HepG2 (cell line): ENCODE data around the gene AGER. TPM values are rescaled to one million over a fixed set of nuclear protein-coding genes. Genes with fewer than 3 reads are reported as not detected.

Source experiments
- ATAC-seq: fragments of 200-7000 bp; cut with Tn5 transposase; 3 replicates; pipeline ENCODE4 v1.9.1; 2020; ENCODE audit warnings: mild to moderate bottlenecking, moderate library complexity
- BruUV-seq: library from RNA; stranded (reverse); fragments of 400-500 nt; replicated peaks from 2 replicates; lab custom pipeline; 2021; lab: Mats Ljungman, UMichigan
- CTCF ChIA-PET: fragments of 300-600 bp; formaldehyde crosslinking; extraction: SDS; loops from one replicate; lab custom pipeline; 2021; ENCODE audit warnings: low total read pairs, inconsistent platforms, low intra/inter-chr PET ratio; lab: Yijun Ruan, JAX
- POLR2A ChIA-PET: fragments of 350-600 bp; sonication (Branson Sonifier 250); formaldehyde crosslinking; loops from one replicate; lab custom pipeline; 2020; ENCODE audit warnings: antibody characterized with exemption, inconsistent platforms; lab: Yijun Ruan, JAX
- DNase-seq: peaks from one replicate; pipeline ENCODE4 v3.0.0-alpha.2; 2015; ENCODE audit warnings: low spot score
- FAIRE-seq: peaks from 3 replicates; lab custom pipeline; 2011; peaks lifted over from hg19 to GRCh38; lab: Jason Lieb, UNC
- H2AFZ ChIP-seq: one replicate; pipeline ENCODE4 v1.6.1; 2011; ENCODE audit warnings: low read length, inconsistent platforms
- H3K27ac ChIP-seq: fragments of 300-600 bp; 3 replicates; pipeline ENCODE4 v1.8.0; 2011; ENCODE audit warnings: mixed run types, mild to moderate bottlenecking, mixed read lengths, low read length, inconsistent platforms; ENCODE audit not compliant: insufficient read depth; ENCODE audit errors: extremely low read length
- H3K27me3 ChIP-seq, 2 experiments: fragments of 200-600 bp in 1 of 2; 2 replicates in 1 of 2; 3 replicates in 1 of 2; pipeline versions ENCODE4 v1.6.0 to v1.8.0; 2011; ENCODE audit warnings: low read length in 2 of 2, mild to moderate bottlenecking in 2 of 2, moderate library complexity in 2 of 2, inconsistent platforms in 1 of 2; ENCODE audit not compliant: insufficient read depth in 2 of 2, control insufficient read depth in 1 of 2
- H3K36me3 ChIP-seq, 2 experiments: fragments of 200-600 bp in 1 of 2; replicated peaks in 1 of 2; 2 replicates in 1 of 2; 3 replicates in 1 of 2; pipeline versions ENCODE4 v1.5.1 to v1.8.0; 2011; ENCODE audit warnings: low read length in 2 of 2, inconsistent platforms in 1 of 2; ENCODE audit not compliant: insufficient read depth in 2 of 2, control insufficient read depth in 1 of 2
- H3K4me1 ChIP-seq: 2 replicates; pipeline ENCODE4 v1.5.1; 2012; ENCODE audit warnings: low read length, inconsistent platforms; ENCODE audit not compliant: insufficient read depth
- H3K4me2 ChIP-seq: 2 replicates; pipeline ENCODE4 v1.6.0; 2011; ENCODE audit warnings: low read depth, low read length, inconsistent platforms
- H3K4me3 ChIP-seq, 3 experiments: fragments of 200-600 bp in 1 of 3; sonication (generic), shearing (Covaris generic) in 1 of 3; replicated peaks in 1 of 3; 2 replicates each; pipeline ENCODE4 v1.5.1; 2011 to 2016; ENCODE audit warnings: low read length in 3 of 3, inconsistent platforms in 2 of 3, low read depth in 2 of 3, mild to moderate bottlenecking in 2 of 3, control low read depth in 1 of 3, mixed read lengths in 1 of 3; ENCODE audit not compliant: insufficient read depth in 1 of 3
- H3K79me2 ChIP-seq: one replicate; pipeline ENCODE4 v1.6.1; 2011; ENCODE audit warnings: low read length, inconsistent platforms; ENCODE audit not compliant: insufficient read depth
- H3K9ac ChIP-seq: 2 replicates; pipeline ENCODE4 v1.6.0; 2011; ENCODE audit warnings: mild to moderate bottlenecking, low read depth, low read length, inconsistent platforms; ENCODE audit not compliant: insufficient read depth
- H3K9me3 ChIP-seq: 2 replicates; pipeline ENCODE4 v1.5.1; 2012; ENCODE audit warnings: mild to moderate bottlenecking, low read length
- H4K20me1 ChIP-seq: 2 replicates; pipeline ENCODE4 v1.6.0; 2011; ENCODE audit warnings: inconsistent platforms, mild to moderate bottlenecking, low read length, moderate library complexity; ENCODE audit not compliant: insufficient read depth
- CBFB ChIP-seq: sonication (generic); formaldehyde crosslinking; IDR thresholded peaks from 2 replicates; pipeline ENCODE4 v1.4.0; 2020; ENCODE audit warnings: missing genetic modification reagents
- EP300 ChIP-seq, 3 experiments: sonication (generic) in 1 of 3; formaldehyde crosslinking in 1 of 3; IDR thresholded peaks; 2 replicates each; pipeline versions ENCODE4 v1.5.1 to v1.6.1; 2011 to 2020; ENCODE audit warnings: low read depth in 2 of 3, low read length in 2 of 3, borderline replicate concordance in 1 of 3, improper control_type of control experiment in 1 of 3, mild to moderate bottlenecking in 1 of 3, missing genetic modification reagents in 1 of 3, moderate library complexity in 1 of 3
- GABPB1 ChIP-seq: IDR thresholded peaks from 2 replicates; pipeline ENCODE4 v1.6.1; 2016; ENCODE audit warnings: mild to moderate bottlenecking, missing genetic modification reagents, moderate library complexity, missing compliant biosample characterization
- MAX ChIP-seq: IDR thresholded peaks from 2 replicates; pipeline ENCODE4 v1.6.1; 2012; ENCODE audit warnings: inconsistent platforms
- MED8 ChIP-seq: sonication (generic); formaldehyde crosslinking; IDR thresholded peaks from 2 replicates; pipeline ENCODE4 v1.8.1; 2023; ENCODE audit warnings: mild to moderate bottlenecking, missing genetic modification reagents; ENCODE audit not compliant: insufficient replicate concordance
- MTF1 ChIP-seq: sonication (generic); formaldehyde crosslinking; IDR thresholded peaks from 2 replicates; pipeline ENCODE4 v1.5.0; 2020; ENCODE audit warnings: missing genetic modification reagents
- NFYC ChIP-seq: IDR thresholded peaks from 2 replicates; pipeline ENCODE4 v1.6.1; 2016; ENCODE audit warnings: missing genetic modification reagents, missing compliant biosample characterization
- NPAS2 ChIP-seq: sonication (generic); formaldehyde crosslinking; IDR thresholded peaks from 2 replicates; pipeline ENCODE4 v1.8.0; 2022; ENCODE audit warnings: mild to moderate bottlenecking, missing genetic modification reagents, borderline replicate concordance
- STAG1 ChIP-seq: sonication (generic); formaldehyde crosslinking; IDR thresholded peaks from 2 replicates; pipeline ENCODE4 v1.4.0; 2020; ENCODE audit warnings: missing genetic modification reagents
- THAP7 ChIP-seq: sonication (generic); formaldehyde crosslinking; IDR thresholded peaks from 2 replicates; pipeline ENCODE4 v1.8.1; 2023; ENCODE audit warnings: mild to moderate bottlenecking, missing genetic modification reagents
- ZNF205 ChIP-seq: IDR thresholded peaks from 2 replicates; pipeline ENCODE4 v1.6.1; 2018; ENCODE audit warnings: missing biosample characterization, missing genetic modification reagents
- ZNF263 ChIP-seq: sonication (generic); formaldehyde crosslinking; IDR thresholded peaks from 2 replicates; pipeline ENCODE4 v1.4.0; 2020; ENCODE audit warnings: missing genetic modification reagents
- ZNF703 ChIP-seq: sonication (generic); formaldehyde crosslinking; IDR thresholded peaks from 2 replicates; pipeline ENCODE4 v1.5.1; 2020; ENCODE audit warnings: missing genetic modification reagents, mild to moderate bottlenecking, moderate library complexity, borderline replicate concordance
- ZSCAN29 ChIP-seq: sonication (generic); formaldehyde crosslinking; conservative IDR thresholded peaks from 2 replicates; pipeline ENCODE4 v1.4.0; 2020; ENCODE audit warnings: mild to moderate bottlenecking, missing genetic modification reagents
- WGBS: methylation state at CpG from one replicate; pipeline ENCODE4 v1.1.6; 2017; ENCODE audit warnings: low lambda C conversion rate; 5-methylcytosine and 5-hydroxymethylcytosine counted together
- in situ Hi-C: cut with HindIII; loops from 2 replicates; pipeline ENCODE4 v1.10.0; 2017; ENCODE audit warnings: low pct_unique_long_range_greater_than_20kb; ENCODE audit not compliant: extremely low pct_ligation_motif_present
- intact Hi-C: fragments of 100-400 bp; cut with micrococcal nuclease; formaldehyde crosslinking; loops from one replicate; pipeline ENCODE4 v1.10.0; 2022; ENCODE audit not compliant: unreplicated experiment
- polyA plus RNA-seq, 8 experiments: library from polyadenylated mRNA; depleted of rRNA in 3 of 8; stranded (reverse) in 7 of 8; unstranded in 1 of 8; fragments of >200 nt; fragmentation: Illumina TruSeq in 4 of 8; extraction: Trizol in 4 of 8; gene quantifications; 2 replicates each; pipeline versions ENCODE4 v1.2.1 to v1.2.3, GENCODE V29; 2011 to 2016; ENCODE audit warnings: low read depth in 4 of 8, missing spikeins in 1 of 8, mixed read lengths in 1 of 8; ENCODE audit not compliant: insufficient read depth in 1 of 8
- total RNA-seq, 5 experiments: library from RNA; depleted of rRNA; stranded (reverse); fragments of >200 nt; fragmentation: Illumina TruSeq; extraction: Trizol; gene quantifications; 2 replicates each; pipeline ENCODE4 v1.2.3, GENCODE V29; 2016; ENCODE audit warnings: low read depth in 1 of 5
- TF ChIP-seq, protein P1 (sequence below), 2 experiments: sonication (generic) in 1 of 2; formaldehyde crosslinking in 1 of 2; IDR thresholded peaks; 2 replicates each; pipeline versions ENCODE4 v1.5.1 to v1.6.1; 2011 to 2020; ENCODE audit warnings: borderline replicate concordance in 1 of 2, low read depth in 1 of 2, low read length in 1 of 2, mild to moderate bottlenecking in 1 of 2, missing genetic modification reagents in 1 of 2, moderate library complexity in 1 of 2
- TF ChIP-seq, protein P2 (sequence below): sonication (generic); formaldehyde crosslinking; IDR thresholded peaks from 2 replicates; pipeline ENCODE4 v1.4.0; 2020; ENCODE audit warnings: low read depth, missing genetic modification reagents

AGER gene
- total and polyA plus RNA-seq, 2 of the 13 experiments (the other 11 are each of a cell fraction or from before 2014, with no cell fraction given) = 1.9 to 5.1 TPM

DNA sequence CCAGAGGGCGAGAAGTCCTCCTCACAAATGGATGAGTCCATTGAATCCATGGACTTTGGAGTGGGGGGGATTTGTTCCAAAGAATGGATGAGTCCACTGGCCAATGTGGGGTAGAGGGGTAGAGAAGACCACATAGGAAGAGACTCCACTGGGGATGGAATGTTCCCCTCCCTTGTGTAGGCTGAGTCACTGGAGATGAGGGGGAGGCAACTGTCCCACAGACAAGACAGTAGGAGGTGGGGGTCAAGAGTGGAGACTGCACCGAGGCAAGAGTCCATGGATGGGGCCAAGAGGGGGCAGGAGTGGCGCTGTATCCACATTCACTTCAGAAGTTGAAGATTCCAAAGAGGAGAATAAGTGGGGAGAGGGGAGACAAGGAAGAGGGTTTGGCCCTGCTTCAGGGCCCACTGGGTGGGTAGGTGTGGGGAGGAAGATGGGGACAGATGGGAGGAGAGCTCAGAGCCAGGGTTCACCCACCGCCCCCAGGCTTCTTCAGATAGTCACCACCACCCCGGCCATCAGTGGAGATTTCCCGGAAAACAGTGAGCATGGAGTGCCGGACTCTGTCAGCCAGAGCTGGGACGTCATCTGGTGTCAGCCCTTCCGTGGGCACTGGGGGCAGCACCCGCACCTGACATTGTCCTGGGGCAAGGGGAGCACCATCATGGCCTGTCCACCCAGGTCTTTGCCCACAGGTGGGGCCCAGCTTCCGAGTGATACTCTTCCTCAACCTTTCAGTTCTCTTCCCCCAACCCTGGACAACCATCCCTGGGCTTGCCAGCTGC is 15.1 kb downstream of the AGER start:
- ATAC-seq = peak; percentile 61; the same call in 2 of the 3 replicates
- peaks cover 18 to 52% of the 10 kb centered on the region in 2 experiments for H3K36me3 ChIP-seq
- CTCF ChIA-PET = no interaction called here
- no TSS peak for BruUV-seq
- H3K4me1 ChIP-seq = peaks cover 17% of the 10 kb centered on the region
- no peak for FAIRE-seq
- no peaks in the 10 kb centered on the region for H3K27me3 ChIP-seq
- no peak overlapping the region for H3K9ac ChIP-seq
- 94% methylated on average over 8 of the region's 11 CpGs for WGBS
- peaks cover 18% of the 10 kb centered on the region for H3K79me2 ChIP-seq
- no peaks in the 10 kb centered on the region for H4K20me1 ChIP-seq
- no peak overlapping the region for H2AFZ ChIP-seq
- no peak for DNase-seq
- in situ Hi-C loops = no loop called here
- no peaks in the 10 kb centered on the region for H3K9me3 ChIP-seq
- intact Hi-C loops = no loop called here
- H3K4me2 ChIP-seq = no peak overlapping the region
- no peak overlapping the region for H3K27ac ChIP-seq
- POLR2A ChIA-PET = interaction anchor here (1.1 to 1.4 kb wide), 2 partner anchors 9 to 52 kb away, joined by 3 to 5 read pairs; no protein-coding TSS in a partner anchor
- H3K4me3 ChIP-seq = no peak overlapping the region
- TF ChIP-seq ZNF205 (CRISPR knock-in tag) (no peak), NPAS2 (CRISPR knock-in tag) (no peak), NFYC (CRISPR knock-in tag) (no peak), THAP7 (CRISPR knock-in tag) (no peak), ZNF703 (CRISPR knock-in tag) (no peak), STAG1 (peak; percentile 30), ZSCAN29 (no peak), MAX (no peak), EP300 (IDR thresholded peaks at IDR 0.05; ENCODE audit: low read depth in 2 of 2, low read length in 2 of 2) (no peak), EP300 (CRISPR knock-in tag; IDR thresholded peaks at IDR 0.05; ENCODE audit: borderline replicate concordance) (no peak), MED8 (CRISPR knock-in tag) (no peak), ZNF263 (peak; percentile 86; the same call in 1 of the 2 replicates), CBFB (CRISPR knock-in tag) (no peak), MTF1 (CRISPR knock-in tag) (no peak), GABPB1 (CRISPR knock-in tag) (no peak)
- TF ChIP-seq, protein P1, sequence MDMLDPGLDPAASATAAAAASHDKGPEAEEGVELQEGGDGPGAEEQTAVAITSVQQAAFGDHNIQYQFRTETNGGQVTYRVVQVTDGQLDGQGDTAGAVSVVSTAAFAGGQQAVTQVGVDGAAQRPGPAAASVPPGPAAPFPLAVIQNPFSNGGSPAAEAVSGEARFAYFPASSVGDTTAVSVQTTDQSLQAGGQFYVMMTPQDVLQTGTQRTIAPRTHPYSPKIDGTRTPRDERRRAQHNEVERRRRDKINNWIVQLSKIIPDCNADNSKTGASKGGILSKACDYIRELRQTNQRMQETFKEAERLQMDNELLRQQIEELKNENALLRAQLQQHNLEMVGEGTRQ (IDR thresholded peaks at IDR 0.05; ENCODE audit: low read depth, low read length) = no peak
- TF ChIP-seq, protein P1 (CRISPR knock-in tag; IDR thresholded peaks at IDR 0.05; ENCODE audit: borderline replicate concordance) = no peak
- TF ChIP-seq, protein P2, sequence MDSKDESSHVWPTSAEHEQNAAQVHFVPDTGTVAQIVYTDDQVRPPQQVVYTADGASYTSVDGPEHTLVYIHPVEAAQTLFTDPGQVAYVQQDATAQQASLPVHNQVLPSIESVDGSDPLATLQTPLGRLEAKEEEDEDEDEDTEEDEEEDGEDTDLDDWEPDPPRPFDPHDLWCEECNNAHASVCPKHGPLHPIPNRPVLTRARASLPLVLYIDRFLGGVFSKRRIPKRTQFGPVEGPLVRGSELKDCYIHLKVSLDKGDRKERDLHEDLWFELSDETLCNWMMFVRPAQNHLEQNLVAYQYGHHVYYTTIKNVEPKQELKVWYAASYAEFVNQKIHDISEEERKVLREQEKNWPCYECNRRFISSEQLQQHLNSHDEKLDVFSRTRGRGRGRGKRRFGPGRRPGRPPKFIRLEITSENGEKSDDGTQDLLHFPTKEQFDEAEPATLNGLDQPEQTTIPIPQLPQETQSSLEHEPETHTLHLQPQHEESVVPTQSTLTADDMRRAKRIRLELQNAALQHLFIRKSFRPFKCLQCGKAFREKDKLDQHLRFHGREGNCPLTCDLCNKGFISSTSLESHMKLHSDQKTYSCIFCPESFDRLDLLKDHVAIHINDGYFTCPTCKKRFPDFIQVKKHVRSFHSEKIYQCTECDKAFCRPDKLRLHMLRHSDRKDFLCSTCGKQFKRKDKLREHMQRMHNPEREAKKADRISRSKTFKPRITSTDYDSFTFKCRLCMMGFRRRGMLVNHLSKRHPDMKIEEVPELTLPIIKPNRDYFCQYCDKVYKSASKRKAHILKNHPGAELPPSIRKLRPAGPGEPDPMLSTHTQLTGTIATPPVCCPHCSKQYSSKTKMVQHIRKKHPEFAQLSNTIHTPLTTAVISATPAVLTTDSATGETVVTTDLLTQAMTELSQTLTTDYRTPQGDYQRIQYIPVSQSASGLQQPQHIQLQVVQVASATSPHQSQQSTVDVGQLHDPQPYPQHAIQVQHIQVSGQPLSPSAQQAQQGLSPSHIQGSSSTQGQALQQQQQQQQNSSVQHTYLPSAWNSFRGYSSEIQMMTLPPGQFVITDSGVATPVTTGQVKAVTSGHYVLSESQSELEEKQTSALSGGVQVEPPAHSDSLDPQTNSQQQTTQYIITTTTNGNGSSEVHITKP (CRISPR knock-in tag) = peak; percentile 88; the same call in 1 of the 2 replicates
